Tibial nerve (tissue), 4 donors: ENCODE results near the gene LY6G5B. TPM values are rescaled to one million over a fixed set of nuclear protein-coding genes. Genes with fewer than 3 reads are reported as not detected.

Experiments used
- DNase-seq, 2 donors: peaks; one replicate each; pipeline ENCODE4 v3.0.0-alpha.2; 2019; ENCODE audit warnings: low spot score in 2 of 2
- H3K27ac ChIP-seq, 4 donors: fragments of 200-600 bp; sonication (generic) in 3 of 4; one replicate each; pipeline ENCODE4 v1.5.1; 2017 to 2019; ENCODE audit warnings: mild to moderate bottlenecking in 1 of 4
- H3K27me3 ChIP-seq, 2 donors: fragments of 200-600 bp; sonication (generic) in 1 of 2; one replicate each; pipeline versions ENCODE4 v1.5.1 to v1.6.0; 2017 to 2019
- H3K36me3 ChIP-seq, 3 donors: fragments of 200-600 bp; sonication (generic); one replicate each; pipeline ENCODE4 v1.5.1; 2018 to 2019
- H3K4me1 ChIP-seq, 4 donors: fragments of 200-600 bp; sonication (generic) in 3 of 4; one replicate each; pipeline ENCODE4 v1.5.1; 2017 to 2019
- H3K4me3 ChIP-seq, 4 donors: fragments of 200-600 bp; sonication (generic) in 3 of 4; one replicate each; pipeline ENCODE4 v1.5.1; 2017 to 2019; ENCODE audit warnings: mild to moderate bottlenecking in 1 of 4, moderate library complexity in 1 of 4
- H3K9me3 ChIP-seq, 4 donors: fragments of 200-600 bp; sonication (generic) in 3 of 4; one replicate each; pipeline ENCODE4 v1.5.1; 2017 to 2019
- CTCF ChIP-seq, 5 experiments: fragments of 200-600 bp in 3 of 5; fragments of 450-650 bp in 2 of 5; sonication (generic) in 3 of 5; IDR thresholded peaks; one replicate each; pipeline ENCODE4 v1.5.1; 2016 to 2019; ENCODE audit warnings: antibody characterized with exemption in 5 of 5, mild to moderate bottlenecking in 3 of 5, moderate library complexity in 2 of 5
- EP300 ChIP-seq, 2 donors: sonication (generic); formaldehyde crosslinking; IDR thresholded peaks; one replicate each; pipeline ENCODE4 v1.6.1; 2017; ENCODE audit warnings: antibody characterized with exemption in 2 of 2, mild to moderate bottlenecking in 1 of 2
- POLR2A ChIP-seq, 2 donors: fragments of 450-650 bp; IDR thresholded peaks; one replicate each; pipeline ENCODE4 v1.6.1; 2017; ENCODE audit warnings: antibody characterized with exemption in 2 of 2, mild to moderate bottlenecking in 2 of 2, moderate library complexity in 2 of 2
- WGBS, 2 donors: methylation state at CpG; one replicate each; pipeline ENCODE4 v1.1.5; 2018; 5-methylcytosine and 5-hydroxymethylcytosine counted together
- total RNA-seq, 4 donors: library from RNA; depleted of rRNA; stranded (reverse); fragments of >200 nt; gene quantifications; one replicate each; pipeline ENCODE4 v1.1.0, GENCODE V29; 2016

Gene LY6G5B
- 10 to 100 TPM in 2 of 4 donors, 1 to 10 TPM in 2; 7.6 to 13.0 (median 9.8) TPM for total RNA-seq

GRCh38 chr6:31669676-31670075, at the start of gene LY6G5B:
LY6G5B (plus strand) TSS chr6:31669976; CDS start chr6:31670951, 975 bp downstream.
- TF ChIP-seq POLR2A (IDR thresholded peaks at IDR 0.05): no peak
- no peak for TF ChIP-seq EP300 (IDR thresholded peaks at IDR 0.05)
- no peak for TF ChIP-seq CTCF (IDR thresholded peaks at IDR 0.05)
- no peaks in the 10 kb centered on the region for H3K27me3 ChIP-seq
- no peak for DNase-seq
- H3K4me3 ChIP-seq: no peak within 1 kb of the TSS
- 84 to 86% methylated on average over 8 of the region's 8 CpGs for WGBS, 2 donors
- H3K9me3 ChIP-seq: no peaks in the 10 kb centered on the region
- peaks cover 8 to 75% (median 46%) of the 10 kb centered on the region in 3 donors for H3K36me3 ChIP-seq
- H3K4me1 ChIP-seq: peaks cover 0 to 27% (median 9%) of the 10 kb centered on the region in 4 donors
- no peak within 1 kb of the TSS for H3K27ac ChIP-seq

- peak within 1 kb of the TSS; percentile 92 to 98 (median 98) for H3K27ac ChIP-seq
- 1 to 4% methylated on average over 32 to 47 of the region's 67 CpGs for WGBS, 2 donors
These were observed 49.0 kb upstream of the LY6G5B start, which contains the start of gene PRRC2A for GRCh38 chr6:31620586-31621319. PRRC2A (plus strand) TSS chr6:31620715; CDS start chr6:31622790, 2,075 bp downstream.

GRCh38 chr6:31621320-31621939, 48.3 kb upstream of the LY6G5B start:
- TF ChIP-seq CTCF (IDR thresholded peaks at IDR 0.05) (no peak), POLR2A (IDR thresholded peaks at IDR 0.05) (no peak)
- no peak for DNase-seq
- Histone ChIP-seq H3K36me3 (peaks cover 5 to 35% (median 22%) of the 10 kb centered on the region in 3 donors), H3K27me3 (no peaks in the 10 kb centered on the region), H3K4me3 (peak overlapping the region; percentile 82 to 100 (median 94)), H3K9me3 (no peaks in the 10 kb centered on the region), H3K4me1 (peaks cover 0 to 23% (median 15%) of the 10 kb centered on the region in 4 donors), H3K27ac (peak overlapping the region; percentile 92 to 98 (median 98))
- 7% methylated on average over 15 of the region's 15 CpGs for WGBS, 2 donors

More at GRCh38 chr6:31620586-31621319, 49.0 kb upstream of the LY6G5B start, which contains the start of gene PRRC2A:
- DNase-seq: peak; percentile 94 to 98
- Histone ChIP-seq H3K4me3 (peak within 1 kb of the TSS; percentile 82 to 100 (median 94)), H3K4me1 (peaks cover 0 to 23% (median 15%) of the 10 kb centered on the region in 4 donors), H3K36me3 (peaks cover 5 to 28% (median 15%) of the 10 kb centered on the region in 3 donors), H3K27me3 (no peaks in the 10 kb centered on the region), H3K9me3 (no peaks in the 10 kb centered on the region)
- TF ChIP-seq CTCF (IDR thresholded peaks at IDR 0.05): no peak
- TF ChIP-seq POLR2A (IDR thresholded peaks at IDR 0.05): peak; percentile 46 to 50
- TF ChIP-seq EP300 (IDR thresholded peaks at IDR 0.05): peak in 1 of 2 donors; percentile 3

- peak overlapping the region; percentile 92 to 98 (median 98) for H3K27ac ChIP-seq
- peaks cover 5 to 40% (median 27%) of the 10 kb centered on the region in 3 donors for H3K36me3 ChIP-seq
- H3K27me3 ChIP-seq: no peaks in the 10 kb centered on the region
- H3K4me3 ChIP-seq: peak overlapping the region; percentile 82 to 100 (median 94)
- DNase-seq: no peak
- peaks cover 0 to 23% (median 15%) of the 10 kb centered on the region in 4 donors for H3K4me1 ChIP-seq
- no peaks in the 10 kb centered on the region for H3K9me3 ChIP-seq
- 21 to 25% methylated on average over 4 of the region's 4 CpGs for WGBS, 2 donors
- TF ChIP-seq EP300 (IDR thresholded peaks at IDR 0.05) (no peak), CTCF (IDR thresholded peaks at IDR 0.05) (no peak), POLR2A (IDR thresholded peaks at IDR 0.05) (no peak)
These were observed 47.8 kb upstream of the LY6G5B start for GRCh38 chr6:31621991-31622390.
